ENCODE measurements around the gene SMARCA4. TPM values are rescaled to one million over a fixed set of nuclear protein-coding genes. Genes with fewer than 3 reads are reported as not detected.

The SMARCA4 gene
- total RNA-seq, 2 donors from 2014 or later = 118 to 175 TPM

DNA sequence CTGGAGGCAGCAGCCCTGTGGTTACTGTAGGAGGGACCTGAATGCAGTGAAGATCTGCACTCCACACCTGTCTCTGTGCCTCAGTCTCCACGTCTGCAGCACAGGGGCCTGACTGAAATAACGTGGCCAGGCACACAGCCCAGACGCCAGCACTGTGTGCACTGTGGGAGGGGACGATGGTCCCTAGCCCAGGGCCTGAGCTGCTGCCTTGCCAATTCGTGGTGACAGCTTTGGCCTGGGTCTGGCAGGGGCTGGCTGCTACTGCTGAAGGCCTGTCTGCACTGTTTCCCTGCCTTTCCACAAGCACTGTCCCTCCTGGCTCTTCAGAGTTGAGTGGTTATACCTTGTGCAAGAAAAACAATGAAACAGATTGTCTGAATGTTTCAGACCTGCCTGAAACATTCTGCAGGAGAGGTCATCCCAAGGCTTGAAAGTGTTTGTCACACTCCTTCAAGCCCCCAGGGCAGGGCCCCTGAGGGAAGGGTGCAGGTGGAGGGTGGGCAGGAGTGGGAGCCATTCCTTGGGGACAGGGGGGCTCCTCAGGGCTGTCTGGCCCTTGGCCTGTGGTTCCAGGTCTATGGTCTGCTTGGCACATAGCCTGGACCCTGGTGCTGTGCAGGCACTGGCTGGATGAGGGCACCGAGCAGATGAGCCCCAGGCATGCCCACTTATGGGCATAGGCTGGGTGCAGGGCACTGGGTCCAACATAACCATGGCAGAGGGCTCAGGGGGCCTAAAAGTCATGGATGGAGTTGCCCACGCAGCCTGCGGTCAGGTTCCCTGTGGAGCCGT is 89.7 kb downstream of the SMARCA4 start:
- H3K9me3 Mint-ChIP-seq = no peaks in the 10 kb centered on the region
- H3K4me1 Mint-ChIP-seq (ENCODE audit: low read depth in 2 of 2) = peaks cover 12 to 13% of the 10 kb centered on the region in 2 donors
- no peak overlapping the region for H3K4me3 Mint-ChIP-seq
- ATAC-seq (peak in 1 of 2 donors; percentile 37), DNase-seq (ENCODE audit: low spot score) (no peak)
- H3K27me3 Mint-ChIP-seq = no peaks in the 10 kb centered on the region
- peaks cover 5% of the 10 kb centered on the region for H3K36me3 Mint-ChIP-seq
- no peak overlapping the region for H3K27ac Mint-ChIP-seq

DNA sequence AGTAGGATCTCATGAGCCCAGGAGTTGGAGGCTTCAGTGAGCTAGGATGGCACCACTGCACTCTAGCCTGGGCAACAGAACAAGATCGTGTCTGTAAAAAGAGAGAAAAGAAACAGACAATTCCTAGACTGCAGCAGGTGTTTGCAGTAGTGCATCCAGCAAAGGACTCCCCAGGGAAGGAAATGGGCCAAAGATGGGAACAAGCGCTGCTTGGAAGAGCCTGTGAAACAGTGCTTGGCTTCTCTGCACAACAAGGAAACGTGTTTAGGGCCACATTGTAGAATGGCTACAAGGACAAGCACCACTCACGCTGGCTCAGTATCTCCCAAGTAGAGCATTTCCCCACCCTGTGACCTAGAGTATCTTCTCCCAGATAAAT is 93.0 kb downstream of the SMARCA4 start:
- DNase-seq (ENCODE audit: low spot score) = no peak
- no peaks in the 10 kb centered on the region for H3K27me3 Mint-ChIP-seq
- no peaks in the 10 kb centered on the region for H3K9me3 Mint-ChIP-seq

DNA sequence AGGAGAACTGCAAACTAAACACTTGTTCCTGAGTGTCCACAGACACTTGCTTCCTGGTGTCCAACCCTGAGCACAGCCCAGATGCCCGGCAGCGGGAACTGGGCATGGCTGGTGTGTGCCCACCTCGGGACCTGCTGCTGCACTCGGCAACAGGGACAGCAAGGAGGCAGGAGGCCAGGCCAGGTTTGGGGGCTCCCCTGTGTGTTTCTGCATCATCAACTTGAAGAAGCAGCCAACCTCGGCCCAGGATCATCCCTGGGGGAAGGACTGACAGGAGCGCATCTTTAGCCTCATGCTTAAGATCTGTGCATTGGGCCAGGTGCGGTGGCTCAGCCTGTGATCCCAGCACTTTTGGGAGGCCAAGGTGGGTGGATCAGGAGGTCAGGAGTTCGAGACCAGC is 93.4 kb downstream of the SMARCA4 start:
- Mint-ChIP-seq H3K4me3 (no peak overlapping the region), H3K27ac (no peak overlapping the region), H3K4me1 (ENCODE audit: low read depth in 2 of 2) (peaks cover 3 to 4% of the 10 kb centered on the region in 2 donors), H3K9me3 (no peaks in the 10 kb centered on the region), H3K27me3 (no peaks in the 10 kb centered on the region), H3K36me3 (peaks cover 5% of the 10 kb centered on the region)
- DNase-seq (ENCODE audit: low spot score) (no peak), ATAC-seq (no peak)

More for the DNA sequence above, 93.0 kb downstream of the SMARCA4 start:
- Mint-ChIP-seq H3K27ac (no peak overlapping the region), H3K4me1 (ENCODE audit: low read depth in 2 of 2) (peaks cover 6 to 8% of the 10 kb centered on the region in 2 donors), H3K4me3 (no peak overlapping the region), H3K36me3 (peaks cover 5% of the 10 kb centered on the region)
- ATAC-seq = no peak

DNA sequence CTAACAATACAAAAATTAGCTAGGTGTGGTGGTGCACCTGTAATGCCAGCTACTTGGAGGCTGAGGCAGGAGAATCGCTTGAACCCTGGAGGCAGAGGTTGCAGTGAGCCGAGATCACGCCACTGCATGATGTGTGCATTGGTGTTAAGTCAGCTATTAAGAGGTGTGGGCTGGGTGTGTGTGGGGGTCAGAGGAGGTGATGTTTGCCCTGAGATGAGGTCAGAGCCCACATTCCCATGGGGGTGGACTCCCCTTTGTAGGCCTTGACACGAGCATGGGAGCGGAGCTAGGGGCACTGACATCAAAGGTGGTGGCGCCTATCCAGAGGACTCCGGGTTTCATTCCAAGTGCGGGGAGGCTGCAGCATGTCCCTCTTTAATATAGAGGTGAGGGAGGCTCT is 93.8 kb downstream of the SMARCA4 start:
- Mint-ChIP-seq H3K36me3 (peaks cover 5% of the 10 kb centered on the region), H3K4me3 (no peak overlapping the region), H3K9me3 (no peaks in the 10 kb centered on the region), H3K27ac (no peak overlapping the region), H3K27me3 (no peaks in the 10 kb centered on the region), H3K4me1 (ENCODE audit: low read depth in 2 of 2) (no peaks in the 10 kb centered on the region)
- ATAC-seq (no peak), DNase-seq (ENCODE audit: low spot score) (no peak)

DNA sequence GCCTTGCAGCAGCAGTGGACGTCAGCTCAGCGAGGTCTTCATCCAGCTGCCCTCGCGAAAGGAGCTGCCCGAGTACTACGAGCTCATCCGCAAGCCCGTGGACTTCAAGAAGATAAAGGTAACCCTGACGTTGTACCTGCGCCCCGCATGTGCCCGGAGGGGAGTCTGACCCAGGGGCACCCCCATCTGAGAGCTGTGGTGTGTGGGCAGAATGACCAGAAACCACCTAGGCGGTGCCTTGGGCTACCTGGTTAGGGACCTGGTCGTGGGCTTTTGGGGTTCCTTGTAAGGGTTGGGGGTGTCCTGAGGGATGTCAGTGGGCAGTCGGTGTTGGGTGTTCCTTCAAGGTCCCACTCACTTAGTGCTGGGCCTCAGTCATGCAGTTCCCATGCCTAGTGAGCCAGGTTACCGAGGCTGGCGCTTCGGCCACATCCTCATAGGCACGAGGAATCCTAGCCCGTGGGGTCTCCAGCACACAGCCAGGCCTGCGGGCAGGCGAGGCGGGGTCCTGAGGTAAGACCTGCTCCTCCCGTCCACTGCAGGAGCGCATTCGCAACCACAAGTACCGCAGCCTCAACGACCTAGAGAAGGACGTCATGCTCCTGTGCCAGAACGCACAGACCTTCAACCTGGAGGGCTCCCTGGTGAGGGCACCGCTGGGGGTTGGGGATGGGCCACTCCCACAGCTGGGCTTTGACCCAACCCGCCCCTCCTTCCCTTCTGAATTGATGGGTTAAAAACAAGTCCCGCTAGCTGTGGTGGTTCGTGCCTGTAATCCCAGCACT is 97.6 kb downstream of the SMARCA4 start:
- no peak overlapping the region for H3K27ac Mint-ChIP-seq

DNA sequence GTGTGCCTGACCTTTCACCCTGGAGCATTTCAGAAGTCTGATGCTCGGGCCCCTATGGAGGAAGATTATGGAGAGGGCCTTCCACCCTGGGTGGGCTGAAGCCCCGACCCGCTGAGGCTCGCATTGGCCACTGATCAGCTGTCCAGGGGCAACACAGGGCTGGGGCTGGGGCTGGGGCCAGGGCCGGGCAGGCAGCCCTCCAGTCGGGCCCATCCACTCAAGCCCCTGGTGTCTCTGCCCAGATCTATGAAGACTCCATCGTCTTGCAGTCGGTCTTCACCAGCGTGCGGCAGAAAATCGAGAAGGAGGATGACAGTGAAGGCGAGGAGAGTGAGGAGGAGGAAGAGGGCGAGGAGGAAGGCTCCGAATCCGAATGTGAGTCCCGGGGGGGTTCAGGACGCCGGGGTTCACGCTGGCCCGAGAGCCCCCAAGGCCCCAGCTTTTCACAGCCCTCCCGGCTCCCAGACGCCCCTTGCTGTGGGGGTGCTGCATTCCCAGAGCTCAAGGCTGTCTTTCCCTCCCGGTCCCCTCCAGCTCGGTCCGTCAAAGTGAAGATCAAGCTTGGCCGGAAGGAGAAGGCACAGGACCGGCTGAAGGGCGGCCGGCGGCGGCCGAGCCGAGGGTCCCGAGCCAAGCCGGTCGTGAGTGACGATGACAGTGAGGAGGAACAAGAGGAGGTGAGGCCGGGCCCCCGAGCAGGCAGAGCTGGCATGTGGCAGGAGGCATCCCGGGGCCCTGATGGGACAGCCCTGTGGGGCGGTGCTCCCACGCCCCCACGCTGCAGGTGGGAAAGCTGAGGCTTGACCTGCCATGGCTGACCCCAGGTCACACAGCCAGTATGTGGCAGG is 98.9 kb downstream of the SMARCA4 start:
- no peaks in the 10 kb centered on the region for H3K27me3 Mint-ChIP-seq
- peak in 1 of 2 donors; percentile 10 for ATAC-seq
- DNase-seq (ENCODE audit: low spot score) = no peak
- H3K36me3 Mint-ChIP-seq = no peaks in the 10 kb centered on the region
- no peaks in the 10 kb centered on the region for H3K9me3 Mint-ChIP-seq
- no peak overlapping the region for H3K27ac Mint-ChIP-seq
- H3K4me3 Mint-ChIP-seq = no peak overlapping the region
- no peaks in the 10 kb centered on the region for H3K4me1 Mint-ChIP-seq (ENCODE audit: low read depth in 2 of 2)

More for the DNA sequence above, 97.6 kb downstream of the SMARCA4 start:
- no peak for DNase-seq (ENCODE audit: low spot score)
- no peaks in the 10 kb centered on the region for H3K27me3 Mint-ChIP-seq
- H3K4me1 Mint-ChIP-seq (ENCODE audit: low read depth in 2 of 2) = no peaks in the 10 kb centered on the region
- no peak for ATAC-seq
- H3K9me3 Mint-ChIP-seq = no peaks in the 10 kb centered on the region
- H3K4me3 Mint-ChIP-seq = no peak overlapping the region
- H3K36me3 Mint-ChIP-seq = no peaks in the 10 kb centered on the region

DNA sequence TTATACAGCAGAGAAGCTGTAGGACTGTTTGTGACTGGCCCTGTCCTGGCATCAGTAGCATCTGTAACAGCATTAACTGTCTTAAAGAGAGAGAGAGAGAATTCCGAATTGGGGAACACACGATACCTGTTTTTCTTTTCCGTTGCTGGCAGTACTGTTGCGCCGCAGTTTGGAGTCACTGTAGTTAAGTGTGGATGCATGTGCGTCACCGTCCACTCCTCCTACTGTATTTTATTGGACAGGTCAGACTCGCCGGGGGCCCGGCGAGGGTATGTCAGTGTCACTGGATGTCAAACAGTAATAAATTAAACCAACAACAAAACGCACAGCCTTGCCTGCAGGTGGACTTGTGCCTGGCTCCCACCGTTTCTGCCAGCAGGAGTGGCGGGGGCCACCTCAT is 101.1 kb downstream of the SMARCA4 start:
- H3K9me3 Mint-ChIP-seq = no peaks in the 10 kb centered on the region
- H3K36me3 Mint-ChIP-seq = no peaks in the 10 kb centered on the region
- ATAC-seq (peak in 1 of 2 donors; percentile 24), DNase-seq (ENCODE audit: low spot score) (no peak)
- H3K27ac Mint-ChIP-seq = no peak overlapping the region
- peaks cover 0 to 4% of the 10 kb centered on the region in 2 donors for H3K4me1 Mint-ChIP-seq (ENCODE audit: low read depth in 2 of 2)
- no peaks in the 10 kb centered on the region for H3K27me3 Mint-ChIP-seq
- H3K4me3 Mint-ChIP-seq = no peak overlapping the region

DNA sequence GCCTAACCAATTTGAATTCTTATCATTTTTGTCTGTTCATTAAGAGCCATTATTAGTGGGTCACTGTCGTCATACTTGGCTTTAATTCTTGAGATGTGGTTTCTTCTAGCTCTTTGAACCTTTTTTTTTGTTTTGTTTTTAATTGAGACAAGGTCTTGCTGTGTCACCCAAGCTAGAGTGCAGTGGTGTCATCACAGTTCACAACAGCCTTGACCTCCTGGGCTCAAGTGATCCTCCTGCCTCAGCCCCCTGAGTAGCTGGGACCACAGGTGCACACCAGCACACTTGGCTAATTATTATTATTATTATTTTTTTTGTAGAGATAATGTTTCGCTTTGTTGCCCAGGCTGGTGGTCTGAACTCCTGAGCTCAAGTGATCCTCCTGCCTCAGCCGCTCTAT is 102.6 kb downstream of the SMARCA4 start:
- no peaks in the 10 kb centered on the region for H3K36me3 Mint-ChIP-seq

DNA sequence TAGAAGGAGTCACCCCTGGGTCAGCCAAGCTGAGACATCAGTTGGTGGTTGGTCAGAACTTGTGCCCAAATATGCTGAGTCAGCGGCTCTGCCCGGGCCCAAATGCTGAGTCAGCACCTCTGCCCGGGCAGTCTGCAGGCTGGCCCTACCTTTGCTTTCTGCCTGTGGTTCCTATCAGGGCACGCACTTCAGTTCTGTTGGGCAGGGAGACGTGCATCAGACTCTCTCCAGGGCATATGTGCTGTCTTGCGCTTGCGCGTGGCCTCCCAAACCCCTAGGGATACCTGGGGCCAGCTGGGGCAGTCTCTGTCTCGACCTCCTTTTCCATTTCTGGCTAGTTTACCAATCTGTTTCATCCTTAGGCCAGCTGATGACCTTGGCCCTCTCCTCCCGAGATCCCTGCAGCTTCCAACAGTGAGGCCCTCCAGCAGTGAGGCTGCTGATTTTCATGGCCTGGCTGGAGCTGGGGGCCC is 104.0 kb downstream of the SMARCA4 start:
- Mint-ChIP-seq H3K27me3 (no peaks in the 10 kb centered on the region), H3K9me3 (no peaks in the 10 kb centered on the region), H3K4me1 (ENCODE audit: low read depth in 2 of 2) (peaks cover 5 to 11% of the 10 kb centered on the region in 2 donors), H3K36me3 (no peaks in the 10 kb centered on the region), H3K4me3 (no peak overlapping the region), H3K27ac (no peak overlapping the region)
- ATAC-seq (no peak), DNase-seq (ENCODE audit: low spot score) (no peak)

More for the DNA sequence above, 102.6 kb downstream of the SMARCA4 start:
- no peak overlapping the region for H3K27ac Mint-ChIP-seq
- H3K4me3 Mint-ChIP-seq = no peak overlapping the region
- ATAC-seq (no peak), DNase-seq (ENCODE audit: low spot score) (no peak)
- H3K27me3 Mint-ChIP-seq = no peaks in the 10 kb centered on the region
- H3K4me1 Mint-ChIP-seq (ENCODE audit: low read depth in 2 of 2) = peaks cover 0 to 4% of the 10 kb centered on the region in 2 donors
- H3K9me3 Mint-ChIP-seq = no peaks in the 10 kb centered on the region

DNA sequence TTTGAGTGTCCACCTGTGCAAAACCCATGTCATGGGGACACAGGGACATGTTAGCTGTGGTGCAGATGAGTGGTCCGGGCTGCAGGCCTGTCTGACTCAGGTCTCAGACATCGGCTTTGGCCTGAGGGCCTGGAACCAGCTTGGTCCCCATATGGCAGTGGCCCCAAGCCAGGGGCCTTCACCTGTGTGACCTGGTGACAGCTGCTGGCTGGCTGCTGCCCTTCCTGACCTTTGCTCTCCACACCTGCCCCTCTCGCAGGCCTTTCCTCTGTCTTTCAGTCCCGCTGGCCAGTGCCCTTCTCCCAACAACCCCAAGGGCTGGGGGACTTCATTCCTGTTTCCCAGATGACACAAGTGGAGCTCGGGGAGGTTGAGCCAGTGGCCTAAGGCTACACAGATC is 105.5 kb downstream of the SMARCA4 start:
- Mint-ChIP-seq H3K36me3 (no peaks in the 10 kb centered on the region), H3K4me1 (ENCODE audit: low read depth in 2 of 2) (peaks cover 5 to 13% of the 10 kb centered on the region in 2 donors), H3K9me3 (no peaks in the 10 kb centered on the region), H3K27me3 (no peaks in the 10 kb centered on the region), H3K27ac (no peak overlapping the region), H3K4me3 (no peak overlapping the region)
- DNase-seq (ENCODE audit: low spot score) = no peak
- no peak for ATAC-seq

DNA sequence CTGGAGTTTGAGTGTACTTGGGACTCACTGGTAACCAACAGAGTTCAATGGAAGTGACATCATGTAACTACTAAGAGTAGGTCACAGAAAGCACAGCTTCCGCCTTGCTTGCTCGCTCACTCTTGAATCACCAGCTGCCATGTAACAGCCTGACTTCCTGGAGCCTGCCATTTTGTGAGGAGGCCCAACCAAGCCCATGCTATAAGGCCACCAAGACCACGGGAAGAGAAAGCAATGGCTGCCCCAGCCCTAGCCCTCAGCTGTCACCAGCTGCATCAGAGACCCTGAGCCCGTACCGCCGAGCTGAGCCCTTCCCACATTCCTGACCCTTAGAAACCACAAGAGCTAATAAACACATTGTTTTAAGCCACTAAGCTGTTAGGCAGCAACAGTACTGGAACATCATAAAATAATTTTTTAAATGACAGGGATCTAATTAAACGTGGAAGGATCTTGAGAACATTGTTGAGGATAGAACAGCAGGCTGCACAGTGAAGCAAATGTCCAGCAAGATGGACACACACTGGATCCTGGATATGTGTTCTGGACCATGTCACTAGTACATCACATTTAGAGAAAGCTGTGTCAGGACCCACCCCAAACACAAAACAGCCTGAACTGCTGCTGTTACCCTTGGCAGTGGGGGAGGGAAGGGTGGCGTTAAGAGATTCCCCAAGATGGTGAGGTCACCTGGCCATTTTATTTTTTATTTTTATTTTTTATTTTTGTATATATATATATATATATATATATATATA is 106.7 kb downstream of the SMARCA4 start:
- no peak for DNase-seq (ENCODE audit: low spot score)
- Mint-ChIP-seq H3K4me1 (ENCODE audit: low read depth in 2 of 2) (peaks cover 5 to 13% of the 10 kb centered on the region in 2 donors), H3K36me3 (no peaks in the 10 kb centered on the region), H3K27me3 (no peaks in the 10 kb centered on the region), H3K4me3 (no peak overlapping the region), H3K27ac (no peak overlapping the region), H3K9me3 (no peaks in the 10 kb centered on the region)
- no peak for ATAC-seq

DNA sequence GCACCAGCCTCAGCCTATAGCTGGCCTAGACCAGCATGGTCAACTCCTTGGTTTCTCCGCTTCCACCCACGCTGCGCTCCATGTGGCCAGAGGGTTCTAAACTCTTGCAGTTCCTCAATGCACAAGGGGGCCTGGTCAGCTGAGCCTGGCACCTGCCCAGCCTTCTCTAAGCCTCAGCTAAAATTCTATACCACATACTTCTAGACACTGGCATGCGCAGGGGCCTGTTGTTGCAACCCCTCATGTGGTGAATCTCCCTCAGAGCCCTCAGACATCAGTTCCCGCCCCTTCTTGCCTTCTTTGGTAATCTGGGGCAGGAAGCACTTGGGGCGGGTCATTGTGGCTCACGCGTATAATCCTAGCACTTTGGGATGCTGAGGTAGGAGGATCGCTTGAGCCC is 108.7 kb downstream of the SMARCA4 start:
- no peak for DNase-seq (ENCODE audit: low spot score)
- H3K9me3 Mint-ChIP-seq = no peaks in the 10 kb centered on the region
- peak in 1 of 2 donors; percentile 17 for ATAC-seq
- no peaks in the 10 kb centered on the region for H3K27me3 Mint-ChIP-seq
- H3K4me1 Mint-ChIP-seq (ENCODE audit: low read depth in 2 of 2) = peaks cover 10 to 15% of the 10 kb centered on the region in 2 donors
- no peak overlapping the region for H3K4me3 Mint-ChIP-seq
- H3K27ac Mint-ChIP-seq = no peak overlapping the region
- no peaks in the 10 kb centered on the region for H3K36me3 Mint-ChIP-seq

DNA sequence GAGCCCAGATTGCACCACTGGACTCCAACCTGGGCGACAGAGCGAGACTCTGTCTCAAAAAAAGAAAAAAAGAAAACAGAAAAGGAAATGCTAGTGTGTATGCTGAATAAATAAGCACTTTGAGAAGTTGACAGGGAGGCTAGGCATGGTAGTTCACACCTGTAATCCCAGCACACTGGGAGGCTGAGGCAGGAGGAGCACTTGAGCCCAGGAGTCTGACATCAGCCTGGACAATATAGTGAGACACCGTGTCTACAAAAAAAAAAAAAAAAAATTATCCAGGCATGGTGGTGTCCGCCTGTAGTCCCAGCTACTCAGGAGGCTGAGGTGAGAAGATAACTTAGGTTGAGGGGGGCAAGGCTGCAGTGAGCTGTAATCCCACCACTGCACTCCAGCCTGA is 109.3 kb downstream of the SMARCA4 start:
- peaks cover 11 to 14% of the 10 kb centered on the region in 2 donors for H3K4me1 Mint-ChIP-seq (ENCODE audit: low read depth in 2 of 2)
- no peak overlapping the region for H3K27ac Mint-ChIP-seq
- no peak for ATAC-seq
- H3K27me3 Mint-ChIP-seq = no peaks in the 10 kb centered on the region
- H3K4me3 Mint-ChIP-seq = no peak overlapping the region
- no peaks in the 10 kb centered on the region for H3K9me3 Mint-ChIP-seq
- DNase-seq (ENCODE audit: low spot score) = no peak
- no peaks in the 10 kb centered on the region for H3K36me3 Mint-ChIP-seq
